Measurements from ENCODE around the gene ZNF532.

- TF ChIP-seq CTCF (IDR thresholded peaks at IDR 0.05): no peak
- no peak for TF ChIP-seq POLR2A (IDR thresholded peaks at IDR 0.05)
Measured at GRCh38 chr18:58858591-58859468, 5.8 kb upstream of the ZNF532 start.
